ENCODE results near the gene ADAD2.

DNA sequence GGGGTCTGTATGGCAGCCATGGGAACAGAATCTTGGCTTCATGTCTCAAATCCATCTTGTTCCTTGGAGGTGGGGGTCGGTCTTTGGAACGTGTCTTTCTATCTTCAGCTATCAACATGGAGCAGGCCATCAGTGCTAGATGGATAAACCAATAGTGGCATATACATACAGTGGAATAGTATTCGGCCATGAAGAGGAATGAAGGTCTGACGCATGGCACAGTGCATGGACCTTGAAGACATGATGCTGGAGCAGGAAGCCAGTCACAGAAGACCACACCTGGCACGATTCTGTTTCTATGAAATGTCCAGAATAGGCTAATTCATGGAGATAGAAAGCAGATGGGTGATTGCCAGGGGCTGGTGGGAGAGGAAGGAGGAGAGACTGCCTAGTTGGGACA is 41.1 kb downstream of the ADAD2 start:
- TF ChIP-seq, protein P1, sequence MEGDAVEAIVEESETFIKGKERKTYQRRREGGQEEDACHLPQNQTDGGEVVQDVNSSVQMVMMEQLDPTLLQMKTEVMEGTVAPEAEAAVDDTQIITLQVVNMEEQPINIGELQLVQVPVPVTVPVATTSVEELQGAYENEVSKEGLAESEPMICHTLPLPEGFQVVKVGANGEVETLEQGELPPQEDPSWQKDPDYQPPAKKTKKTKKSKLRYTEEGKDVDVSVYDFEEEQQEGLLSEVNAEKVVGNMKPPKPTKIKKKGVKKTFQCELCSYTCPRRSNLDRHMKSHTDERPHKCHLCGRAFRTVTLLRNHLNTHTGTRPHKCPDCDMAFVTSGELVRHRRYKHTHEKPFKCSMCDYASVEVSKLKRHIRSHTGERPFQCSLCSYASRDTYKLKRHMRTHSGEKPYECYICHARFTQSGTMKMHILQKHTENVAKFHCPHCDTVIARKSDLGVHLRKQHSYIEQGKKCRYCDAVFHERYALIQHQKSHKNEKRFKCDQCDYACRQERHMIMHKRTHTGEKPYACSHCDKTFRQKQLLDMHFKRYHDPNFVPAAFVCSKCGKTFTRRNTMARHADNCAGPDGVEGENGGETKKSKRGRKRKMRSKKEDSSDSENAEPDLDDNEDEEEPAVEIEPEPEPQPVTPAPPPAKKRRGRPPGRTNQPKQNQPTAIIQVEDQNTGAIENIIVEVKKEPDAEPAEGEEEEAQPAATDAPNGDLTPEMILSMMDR (conservative IDR thresholded peaks at IDR 0.05; ENCODE audit: low read length) = no peak
- no peak for TF ChIP-seq EZH2phosphoT487 (IDR thresholded peaks at IDR 0.05; ENCODE audit: borderline replicate concordance, low read depth, low read length)
